SK-N-SH treated with all-trans-retinoic acid at 6 μM for 48 hours (cell line): ENCODE data around the gene FOXK1.

Experiments
- ATAC-seq: fragments of 200-7000 bp; cut with Tn5 transposase; 3 replicates; pipeline ENCODE4 v1.9.1; 2020; ENCODE audit warnings: mild to moderate bottlenecking, moderate library complexity
- BACH2 ChIP-seq: fragments of 250-450 bp; sonication (Bioruptor Pico); IDR thresholded peaks from 2 replicates; pipeline ENCODE4 v1.9.0; 2021; ENCODE audit warnings: mild to moderate bottlenecking, borderline replicate concordance
- ESRRG ChIP-seq: fragments of 250-450 bp; sonication (Bioruptor Pico); IDR thresholded peaks from 2 replicates; pipeline ENCODE4 v1.6.1; 2021; ENCODE audit warnings: mild to moderate bottlenecking
- GLIS3 ChIP-seq: fragments of 250-450 bp; sonication (Bioruptor Pico); IDR thresholded peaks from 2 replicates; pipeline ENCODE4 v1.5.0; 2020; ENCODE audit warnings: mild to moderate bottlenecking, moderate library complexity
- ISL1 ChIP-seq: fragments of 250-450 bp; sonication (Bioruptor Pico); IDR thresholded peaks from 2 replicates; pipeline ENCODE4 v2.1.2; 2022; ENCODE audit warnings: mild to moderate bottlenecking, moderate library complexity
- OSR1 ChIP-seq: fragments of 250-450 bp; sonication (Bioruptor Pico); IDR thresholded peaks from 2 replicates; pipeline ENCODE4 v1.8.0; 2022; ENCODE audit warnings: moderate library complexity, mild to moderate bottlenecking, inconsistent platforms
- PPARA ChIP-seq: fragments of 250-450 bp; sonication (Bioruptor Pico); IDR thresholded peaks from 2 replicates; pipeline ENCODE4 v1.5.0; 2020; ENCODE audit warnings: mild to moderate bottlenecking, borderline replicate concordance
- RARB ChIP-seq: fragments of 250-450 bp; sonication (Bioruptor Pico); IDR thresholded peaks from 2 replicates; pipeline ENCODE4 v1.8.0; 2021; ENCODE audit warnings: mild to moderate bottlenecking, moderate library complexity
- SNAI2 ChIP-seq: fragments of 250-450 bp; sonication (Bioruptor Pico); IDR thresholded peaks from 2 replicates; pipeline ENCODE4 v1.5.0; 2020; ENCODE audit warnings: mild to moderate bottlenecking, moderate library complexity
- TCF4 ChIP-seq: fragments of 250-450 bp; sonication (Bioruptor Pico); IDR thresholded peaks from 2 replicates; pipeline ENCODE4 v1.8.0; 2021; ENCODE audit warnings: mild to moderate bottlenecking, moderate library complexity, borderline replicate concordance
- TOX ChIP-seq: fragments of 250-450 bp; sonication (Bioruptor Pico); IDR thresholded peaks from 2 replicates; pipeline ENCODE4 v1.8.0; 2021; ENCODE audit warnings: mild to moderate bottlenecking, moderate library complexity, borderline replicate concordance
- ZC3H10 ChIP-seq: fragments of 250-450 bp; sonication (Bioruptor Pico); IDR thresholded peaks from 2 replicates; pipeline ENCODE4 v1.5.1; 2021; ENCODE audit warnings: mild to moderate bottlenecking, moderate library complexity
- ZFP3 ChIP-seq: fragments of 250-450 bp; sonication (Bioruptor Pico); IDR thresholded peaks from 2 replicates; pipeline ENCODE4 v1.5.0; 2020; ENCODE audit warnings: mild to moderate bottlenecking, moderate library complexity
- ZFP30 ChIP-seq: fragments of 450-650 bp; formaldehyde crosslinking; IDR thresholded peaks from 2 replicates; pipeline ENCODE4 v1.5.0; 2022; ENCODE audit warnings: mild to moderate bottlenecking, moderate library complexity
- ZNF565 ChIP-seq: fragments of 450-650 bp; formaldehyde crosslinking; conservative IDR thresholded peaks from 2 replicates; pipeline ENCODE4 v1.5.0; 2020; ENCODE audit warnings: low read depth, mild to moderate bottlenecking, moderate library complexity
- ZNF70 ChIP-seq: fragments of 450-650 bp; formaldehyde crosslinking; IDR thresholded peaks from 2 replicates; pipeline ENCODE4 v1.5.0; 2020; ENCODE audit warnings: mild to moderate bottlenecking, moderate library complexity
- ZNF8 ChIP-seq: fragments of 450-650 bp; formaldehyde crosslinking; IDR thresholded peaks from 2 replicates; pipeline ENCODE4 v1.5.0; 2020; ENCODE audit warnings: mild to moderate bottlenecking, moderate library complexity
- TF ChIP-seq, protein P1 (sequence below): fragments of 250-450 bp; sonication (Bioruptor Pico); IDR thresholded peaks from 2 replicates; pipeline ENCODE4 v1.5.1; 2020; ENCODE audit warnings: low read depth, mild to moderate bottlenecking, moderate library complexity
- TF ChIP-seq, protein P2 (sequence below): fragments of 250-450 bp; sonication (Bioruptor Pico); IDR thresholded peaks from 2 replicates; pipeline ENCODE4 v1.5.1; 2021; ENCODE audit warnings: mild to moderate bottlenecking, moderate library complexity
- TF ChIP-seq, protein P3 (sequence below): fragments of 250-450 bp; sonication (Bioruptor Pico); IDR thresholded peaks from 2 replicates; pipeline ENCODE4 v1.8.0; 2021; ENCODE audit warnings: low read depth, mild to moderate bottlenecking, moderate library complexity, borderline replicate concordance
- TF ChIP-seq, protein P4 (sequence below): fragments of 250-450 bp; sonication (Bioruptor Pico); IDR thresholded peaks from 2 replicates; pipeline ENCODE4 v1.5.0; 2020; ENCODE audit warnings: mild to moderate bottlenecking, moderate library complexity

FOXK1 gene

DNA sequence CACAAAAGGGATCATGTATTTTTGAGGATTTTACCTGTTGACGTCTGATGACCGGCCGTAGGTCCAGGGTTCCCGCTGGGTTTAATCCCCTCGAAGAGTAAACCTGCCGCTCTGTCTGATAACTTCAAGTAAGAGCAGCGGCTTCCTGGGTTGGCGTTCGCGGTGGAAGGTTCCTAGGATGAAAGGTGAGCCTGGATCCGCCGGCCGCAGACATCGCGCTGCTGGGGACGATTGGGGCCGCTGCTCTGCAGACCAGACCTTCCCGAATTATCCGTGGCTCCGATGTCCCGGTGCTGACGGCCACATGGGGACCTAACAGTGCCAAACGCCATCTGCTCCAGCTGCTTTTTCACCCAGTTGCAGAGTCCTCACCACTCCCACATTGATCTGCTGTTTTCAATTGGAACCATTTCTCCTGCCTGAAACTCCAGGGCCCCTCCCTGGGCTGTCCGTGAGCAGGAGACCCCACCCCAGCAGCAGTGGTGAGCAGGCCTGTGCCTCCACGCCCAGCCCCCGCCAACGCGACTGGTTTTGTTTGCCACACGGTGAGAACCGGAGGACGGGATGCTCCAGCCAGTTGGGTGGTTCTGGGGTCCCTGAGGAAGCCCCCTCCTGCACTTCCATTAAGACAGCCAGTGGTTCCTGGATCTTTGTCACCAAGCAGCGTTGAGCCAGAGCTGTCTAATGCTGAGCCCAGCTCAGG lies 81.1 kb downstream of the FOXK1 start:
- no peak for ATAC-seq
- TF ChIP-seq ESRRG (CRISPR knock-in tag) (no peak), TCF4 (CRISPR knock-in tag) (no peak), SNAI2 (no peak), ZFP30 (no peak), PPARA (no peak), ZNF565 (CRISPR knock-in tag) (no peak)
- TF ChIP-seq, all 23 proteins: peak for 0

DNA sequence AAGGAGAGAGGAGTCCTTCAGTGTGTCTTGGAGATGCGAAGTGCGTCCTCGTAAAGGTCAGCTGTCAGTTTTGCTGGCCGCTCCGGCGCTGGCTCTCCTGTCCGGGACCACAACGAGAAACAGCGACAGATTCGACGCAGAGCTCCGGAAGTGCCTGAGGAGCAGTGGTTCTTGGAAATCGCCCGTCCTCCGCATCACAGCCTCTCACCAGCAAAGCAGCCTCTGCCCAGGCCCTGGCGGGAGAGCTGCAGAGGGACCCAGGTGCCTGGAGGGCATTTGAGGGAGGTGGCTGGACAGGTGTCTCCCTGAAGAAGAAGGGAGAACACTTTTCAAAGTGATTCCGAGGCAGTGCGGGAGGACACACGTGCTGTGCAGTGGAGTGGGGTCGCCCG lies 81.7 kb downstream of the FOXK1 start:
- TF ChIP-seq OSR1 (no peak), GLIS3 (no peak)
- ATAC-seq, result no peak

DNA sequence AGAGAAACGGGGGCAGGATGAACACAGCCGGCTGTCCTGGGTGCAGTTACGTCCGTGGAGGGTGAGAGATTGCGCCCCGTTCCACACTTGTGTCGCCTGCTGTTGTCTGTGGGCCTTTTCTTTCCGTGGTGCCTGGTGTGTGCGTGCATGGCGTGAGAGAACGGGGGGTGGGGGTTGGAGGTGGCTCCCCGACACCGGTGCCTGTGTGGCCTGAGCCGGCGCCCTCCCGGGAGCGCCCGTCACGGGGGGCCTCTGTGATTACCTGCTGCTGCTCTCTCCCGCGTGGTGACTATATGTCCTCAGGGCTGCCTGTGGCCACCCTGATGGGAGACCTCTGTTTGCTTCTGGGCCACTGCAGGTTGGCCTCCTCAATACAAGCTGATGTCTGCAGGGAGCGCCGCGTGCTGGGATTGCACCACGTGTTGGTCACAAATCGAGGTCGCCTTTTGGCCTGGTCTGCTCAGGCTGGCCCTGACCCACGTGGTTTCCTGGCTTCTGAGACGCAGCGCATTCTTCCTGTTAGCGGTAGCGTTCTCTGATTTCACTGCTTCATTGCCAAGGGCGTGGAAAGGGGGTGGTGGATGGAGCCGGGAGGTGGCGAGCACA lies 82.4 kb downstream of the FOXK1 start:
- no peak for TF ChIP-seq ZNF565 (CRISPR knock-in tag)
- TF ChIP-seq RARB, result no peak
- TF ChIP-seq TCF4 (CRISPR knock-in tag), result no peak
- no peak for TF ChIP-seq BACH2 (CRISPR knock-in tag)
- TF ChIP-seq ESRRG (CRISPR knock-in tag), result no peak
- TF ChIP-seq PPARA, result no peak
- ATAC-seq, result no peak

DNA sequence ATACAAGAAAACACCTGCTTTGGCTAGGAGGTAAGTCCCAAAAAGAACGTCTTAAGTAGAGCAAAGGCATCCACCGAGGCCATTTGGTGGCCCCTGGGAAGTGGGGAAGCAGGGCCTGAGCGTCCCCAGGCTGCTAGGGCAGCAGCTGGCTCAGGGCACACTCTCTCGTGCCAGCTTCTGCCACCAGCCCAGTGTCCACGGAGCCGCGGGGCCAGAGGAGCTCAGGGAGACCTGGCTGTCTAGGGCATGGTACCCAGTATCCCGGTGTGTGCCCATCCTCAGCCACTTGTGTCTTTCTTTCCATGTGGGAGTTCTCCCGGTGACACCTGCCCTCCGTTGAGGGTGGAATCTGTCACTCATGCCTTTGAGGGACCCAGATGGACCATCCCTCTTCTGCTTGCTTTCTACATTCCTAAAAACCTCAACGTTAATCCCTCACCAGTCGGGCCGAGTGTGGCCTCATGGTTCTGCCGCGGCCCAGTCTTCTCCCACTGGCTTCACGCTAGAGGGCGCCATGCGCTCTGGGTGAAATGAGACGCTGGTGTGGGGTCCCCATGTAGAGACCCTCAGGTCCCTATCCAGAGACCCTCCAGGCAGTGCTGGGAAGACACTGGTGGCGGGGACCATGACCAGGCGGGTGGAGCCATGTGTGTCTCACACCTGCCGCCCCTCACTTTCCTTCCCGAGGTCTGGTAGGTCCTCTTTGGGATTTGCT lies 83.8 kb downstream of the FOXK1 start:
- ATAC-seq, result no peak
- TF ChIP-seq ZFP30 (no peak), ZFP3 (CRISPR knock-in tag) (no peak), ISL1 (CRISPR knock-in tag) (no peak), ZNF8 (CRISPR knock-in tag) (no peak), ZC3H10 (CRISPR knock-in tag) (no peak), ZNF70 (CRISPR knock-in tag) (no peak), ESRRG (CRISPR knock-in tag) (no peak), SNAI2 (no peak), TCF4 (CRISPR knock-in tag) (no peak), RARB (no peak), TOX (no peak), OSR1 (no peak)
- TF ChIP-seq, protein P1, sequence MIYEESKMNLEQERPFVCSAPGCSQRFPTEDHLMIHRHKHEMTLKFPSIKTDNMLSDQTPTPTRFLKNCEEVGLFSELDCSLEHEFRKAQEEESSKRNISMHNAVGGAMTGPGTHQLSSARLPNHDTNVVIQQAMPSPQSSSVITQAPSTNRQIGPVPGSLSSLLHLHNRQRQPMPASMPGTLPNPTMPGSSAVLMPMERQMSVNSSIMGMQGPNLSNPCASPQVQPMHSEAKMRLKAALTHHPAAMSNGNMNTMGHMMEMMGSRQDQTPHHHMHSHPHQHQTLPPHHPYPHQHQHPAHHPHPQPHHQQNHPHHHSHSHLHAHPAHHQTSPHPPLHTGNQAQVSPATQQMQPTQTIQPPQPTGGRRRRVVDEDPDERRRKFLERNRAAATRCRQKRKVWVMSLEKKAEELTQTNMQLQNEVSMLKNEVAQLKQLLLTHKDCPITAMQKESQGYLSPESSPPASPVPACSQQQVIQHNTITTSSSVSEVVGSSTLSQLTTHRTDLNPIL (CRISPR knock-in tag), result no peak
- TF ChIP-seq, protein P2, sequence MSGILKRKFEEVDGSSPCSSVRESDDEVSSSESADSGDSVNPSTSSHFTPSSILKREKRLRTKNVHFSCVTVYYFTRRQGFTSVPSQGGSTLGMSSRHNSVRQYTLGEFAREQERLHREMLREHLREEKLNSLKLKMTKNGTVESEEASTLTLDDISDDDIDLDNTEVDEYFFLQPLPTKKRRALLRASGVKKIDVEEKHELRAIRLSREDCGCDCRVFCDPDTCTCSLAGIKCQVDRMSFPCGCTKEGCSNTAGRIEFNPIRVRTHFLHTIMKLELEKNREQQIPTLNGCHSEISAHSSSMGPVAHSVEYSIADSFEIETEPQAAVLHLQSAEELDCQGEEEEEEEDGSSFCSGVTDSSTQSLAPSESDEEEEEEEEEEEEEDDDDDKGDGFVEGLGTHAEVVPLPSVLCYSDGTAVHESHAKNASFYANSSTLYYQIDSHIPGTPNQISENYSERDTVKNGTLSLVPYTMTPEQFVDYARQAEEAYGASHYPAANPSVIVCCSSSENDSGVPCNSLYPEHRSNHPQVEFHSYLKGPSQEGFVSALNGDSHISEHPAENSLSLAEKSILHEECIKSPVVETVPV, result no peak
- TF ChIP-seq, protein P3, sequence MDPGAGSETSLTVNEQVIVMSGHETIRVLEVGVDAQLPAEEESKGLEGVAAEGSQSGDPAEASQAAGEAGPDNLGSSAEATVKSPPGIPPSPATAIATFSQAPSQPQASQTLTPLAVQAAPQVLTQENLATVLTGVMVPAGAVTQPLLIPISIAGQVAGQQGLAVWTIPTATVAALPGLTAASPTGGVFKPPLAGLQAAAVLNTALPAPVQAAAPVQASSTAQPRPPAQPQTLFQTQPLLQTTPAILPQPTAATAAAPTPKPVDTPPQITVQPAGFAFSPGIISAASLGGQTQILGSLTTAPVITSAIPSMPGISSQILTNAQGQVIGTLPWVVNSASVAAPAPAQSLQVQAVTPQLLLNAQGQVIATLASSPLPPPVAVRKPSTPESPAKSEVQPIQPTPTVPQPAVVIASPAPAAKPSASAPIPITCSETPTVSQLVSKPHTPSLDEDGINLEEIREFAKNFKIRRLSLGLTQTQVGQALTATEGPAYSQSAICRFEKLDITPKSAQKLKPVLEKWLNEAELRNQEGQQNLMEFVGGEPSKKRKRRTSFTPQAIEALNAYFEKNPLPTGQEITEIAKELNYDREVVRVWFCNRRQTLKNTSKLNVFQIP (CRISPR knock-in tag), result no peak
- TF ChIP-seq, protein P4, sequence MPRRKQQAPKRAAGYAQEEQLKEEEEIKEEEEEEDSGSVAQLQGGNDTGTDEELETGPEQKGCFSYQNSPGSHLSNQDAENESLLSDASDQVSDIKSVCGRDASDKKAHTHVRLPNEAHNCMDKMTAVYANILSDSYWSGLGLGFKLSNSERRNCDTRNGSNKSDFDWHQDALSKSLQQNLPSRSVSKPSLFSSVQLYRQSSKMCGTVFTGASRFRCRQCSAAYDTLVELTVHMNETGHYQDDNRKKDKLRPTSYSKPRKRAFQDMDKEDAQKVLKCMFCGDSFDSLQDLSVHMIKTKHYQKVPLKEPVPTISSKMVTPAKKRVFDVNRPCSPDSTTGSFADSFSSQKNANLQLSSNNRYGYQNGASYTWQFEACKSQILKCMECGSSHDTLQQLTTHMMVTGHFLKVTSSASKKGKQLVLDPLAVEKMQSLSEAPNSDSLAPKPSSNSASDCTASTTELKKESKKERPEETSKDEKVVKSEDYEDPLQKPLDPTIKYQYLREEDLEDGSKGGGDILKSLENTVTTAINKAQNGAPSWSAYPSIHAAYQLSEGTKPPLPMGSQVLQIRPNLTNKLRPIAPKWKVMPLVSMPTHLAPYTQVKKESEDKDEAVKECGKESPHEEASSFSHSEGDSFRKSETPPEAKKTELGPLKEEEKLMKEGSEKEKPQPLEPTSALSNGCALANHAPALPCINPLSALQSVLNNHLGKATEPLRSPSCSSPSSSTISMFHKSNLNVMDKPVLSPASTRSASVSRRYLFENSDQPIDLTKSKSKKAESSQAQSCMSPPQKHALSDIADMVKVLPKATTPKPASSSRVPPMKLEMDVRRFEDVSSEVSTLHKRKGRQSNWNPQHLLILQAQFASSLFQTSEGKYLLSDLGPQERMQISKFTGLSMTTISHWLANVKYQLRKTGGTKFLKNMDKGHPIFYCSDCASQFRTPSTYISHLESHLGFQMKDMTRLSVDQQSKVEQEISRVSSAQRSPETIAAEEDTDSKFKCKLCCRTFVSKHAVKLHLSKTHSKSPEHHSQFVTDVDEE (CRISPR knock-in tag), result no peak
